ENCODE measurements around the gene VPS37C. TPM values are rescaled to one million over a fixed set of nuclear protein-coding genes. Genes with fewer than 3 reads are reported as not detected.

Gene VPS37C
- polyA plus RNA-seq, 2 of the 4 experiments (the other 2 are of a cell fraction) = 8.9 to 11.3 TPM

GRCh38 chr11:61163021-61163420 is 1.8 kb upstream of the VPS37C start:
- Histone ChIP-seq H3K4me2 (no peak overlapping the region), H3K9me3 (no peaks in the 10 kb centered on the region), H3K4me3 (no peak overlapping the region), H3K4me1 (peaks cover 25% of the 10 kb centered on the region), H3K27ac (no peak overlapping the region)
- ChIA-PET CTCF (no interaction called here), POLR2A (no interaction called here)
- ATAC-seq (no peak), FAIRE-seq (no peak), DNase-seq (ENCODE audit: low read depth in 1 of 2, low spot score in 1 of 2) (no peak)
- WGBS (ENCODE audit: missing lambda C conversion rate) = 65% methylated on average over 4 of the region's 4 CpGs
- TF ChIP-seq KDM1A (IDR thresholded peaks at IDR 0.05; ENCODE audit: low read depth) = no peak
- no peak for TF ChIP-seq MAX (IDR thresholded peaks at IDR 0.05)
- no peak for TF ChIP-seq PHF8 (IDR thresholded peaks at IDR 0.05; ENCODE audit: borderline replicate concordance, low read depth)
- no peak for TF ChIP-seq CBX2 (IDR thresholded peaks at IDR 0.05; ENCODE audit: borderline replicate concordance, low read depth)
- TF ChIP-seq NPAS2 (CRISPR knock-in tag; IDR thresholded peaks at IDR 0.05; ENCODE audit: borderline replicate concordance) = no peak
- TF ChIP-seq ESRRA (IDR thresholded peaks at IDR 0.05; ENCODE audit: borderline replicate concordance, low read length) = no peak
- no peak for TF ChIP-seq CBX8 (IDR thresholded peaks at IDR 0.05)
- no peak for TF ChIP-seq JUNB (IDR thresholded peaks at IDR 0.05)
- TF ChIP-seq GATA3 (IDR thresholded peaks at IDR 0.05; ENCODE audit: borderline replicate concordance) = no peak
- no peak for TF ChIP-seq RCOR1 (IDR thresholded peaks at IDR 0.05; ENCODE audit: low read depth, low read length)
- no peak for TF ChIP-seq TFCP2L1 (CRISPR knock-in tag; IDR thresholded peaks at IDR 0.05)
- no peak for TF ChIP-seq CHD2 (IDR thresholded peaks at IDR 0.05; ENCODE audit: low read length, partially characterized antibody)
- TF ChIP-seq REST (IDR thresholded peaks at IDR 0.05) = no peak
- TF ChIP-seq MYC (IDR thresholded peaks at IDR 0.05; ENCODE audit: borderline replicate concordance, low read length) = no peak
- no peak for TF ChIP-seq TP53 (CRISPR knock-in tag; IDR thresholded peaks at IDR 0.05)
- no peak for TF ChIP-seq BCL3 (IDR thresholded peaks at IDR 0.05)
- no peak for TF ChIP-seq CTCF (IDR thresholded peaks at IDR 0.05)

- H3K4me3 ChIP-seq = peak overlapping the region; percentile 75
- FAIRE-seq (no peak), DNase-seq (ENCODE audit: low read depth in 1 of 2, low spot score in 1 of 2) (peak; percentile 20 to 62), ATAC-seq (no peak)
- H3K4me1 ChIP-seq = peaks cover 25% of the 10 kb centered on the region
- CTCF ChIA-PET = no interaction called here
- H3K9me3 ChIP-seq = no peaks in the 10 kb centered on the region
- H3K4me2 ChIP-seq = peak overlapping the region; percentile 77
- H3K27ac ChIP-seq = peak overlapping the region; percentile 93 to 98
- WGBS (ENCODE audit: missing lambda C conversion rate) = 89% methylated on average over 8 of the region's 8 CpGs
- POLR2A ChIA-PET = interaction anchor here (0.9 to 1.0 kb wide), 2 partner anchors 9 to 120 kb away, joined by 3 to 4 read pairs; no protein-coding TSS in a partner anchor
- TF ChIP-seq HMGXB4 (CRISPR knock-in tag; IDR thresholded peaks at IDR 0.05; ENCODE audit: borderline replicate concordance) (no peak), CEBPB (IDR thresholded peaks at IDR 0.05) (no peak), BCL3 (IDR thresholded peaks at IDR 0.05) (no peak), ATOH8 (CRISPR knock-in tag; IDR thresholded peaks at IDR 0.05; ENCODE audit: low read depth) (no peak), TFCP2L1 (CRISPR knock-in tag; IDR thresholded peaks at IDR 0.05) (no peak), ZC3H11A (IDR thresholded peaks at IDR 0.05) (no peak), JUNB (IDR thresholded peaks at IDR 0.05) (no peak), PBX3 (IDR thresholded peaks at IDR 0.05) (no peak), MAZ (IDR thresholded peaks at IDR 0.05; ENCODE audit: borderline replicate concordance, low read depth, low read length) (no peak)
Observed at GRCh38 chr11:61162092-61162941, 1.1 kb upstream of the VPS37C start.
